Measurements from ENCODE around the gene CHRNB2. TPM values are rescaled to one million over a fixed set of nuclear protein-coding genes. Genes with fewer than 3 reads are reported as not detected.

Gene CHRNB2
- total and polyA plus RNA-seq, 4 donors: 0.06 to 0.21 (median 0.08) TPM

- WGBS, 2 donors: 36 to 37% methylated on average over 17 of the region's 17 CpGs
- no peak overlapping the region for H3K4me3 ChIP-seq
- H3K9ac ChIP-seq (ENCODE audit: insufficient read depth in 1 of 2, low read length in 2 of 2): no peak overlapping the region
- no peak overlapping the region for H3K27ac ChIP-seq (ENCODE audit: low read depth in 1 of 2, low read length in 1 of 2)
- TF ChIP-seq CTCF (IDR thresholded peaks at IDR 0.05; ENCODE audit: control extremely low read depth, extremely low read depth): no peak
- peaks cover 0 to 21% (median 3%) of the 10 kb centered on the region in 3 donors for H3K27me3 ChIP-seq (ENCODE audit: control insufficient read depth in 3 of 3, insufficient read depth in 3 of 3, low read length in 2 of 3)
- no peaks in the 10 kb centered on the region for H3K36me3 ChIP-seq (ENCODE audit: control insufficient read depth in 4 of 4, insufficient read depth in 4 of 4, low read length in 4 of 4)
- peaks cover 0 to 11% (median 3%) of the 10 kb centered on the region in 5 donors for H3K4me1 ChIP-seq (ENCODE audit: control insufficient read depth in 5 of 5, insufficient read depth in 5 of 5, low read length in 5 of 5)
- DNase-seq (no peak), ATAC-seq (ENCODE audit: insufficient read depth, low FRiP score) (no peak)
- H3K9me3 ChIP-seq (ENCODE audit: control insufficient read depth in 4 of 4, insufficient read depth in 3 of 4, low read length in 3 of 4): no peaks in the 10 kb centered on the region
These were observed 708 bp downstream of the CHRNB2 start for GRCh38 chr1:154568157-154568815.

GRCh38 chr1:154571244-154571963 lies 3.8 kb downstream of the CHRNB2 start:
- Histone ChIP-seq H3K27me3 (ENCODE audit: control insufficient read depth in 3 of 3, insufficient read depth in 3 of 3, low read length in 2 of 3) (peaks cover 0 to 13% (median 3%) of the 10 kb centered on the region in 3 donors), H3K4me3 (no peak overlapping the region), H3K9me3 (ENCODE audit: control insufficient read depth in 4 of 4, insufficient read depth in 3 of 4, low read length in 3 of 4) (no peaks in the 10 kb centered on the region), H3K9ac (ENCODE audit: insufficient read depth in 1 of 2, low read length in 2 of 2) (no peak overlapping the region), H3K4me1 (ENCODE audit: control insufficient read depth in 5 of 5, insufficient read depth in 5 of 5, low read length in 5 of 5) (peaks cover 0 to 11% (median 3%) of the 10 kb centered on the region in 5 donors), H3K36me3 (ENCODE audit: control insufficient read depth in 4 of 4, insufficient read depth in 4 of 4, low read length in 4 of 4) (no peaks in the 10 kb centered on the region), H3K27ac (ENCODE audit: low read depth in 1 of 2, low read length in 1 of 2) (no peak overlapping the region)
- ATAC-seq (ENCODE audit: insufficient read depth, low FRiP score): no peak
- DNase-seq: no peak
- 96 to 97% methylated on average over 59 of the region's 59 CpGs for WGBS, 2 donors
- no peak for TF ChIP-seq CTCF (IDR thresholded peaks at IDR 0.05; ENCODE audit: control extremely low read depth, extremely low read depth)

- no peak overlapping the region for H3K9ac ChIP-seq (ENCODE audit: insufficient read depth in 1 of 2, low read length in 2 of 2)
- H3K27ac ChIP-seq (ENCODE audit: low read depth in 1 of 2, low read length in 1 of 2): no peak overlapping the region
- peaks cover 0 to 11% (median 3%) of the 10 kb centered on the region in 5 donors for H3K4me1 ChIP-seq (ENCODE audit: control insufficient read depth in 5 of 5, insufficient read depth in 5 of 5, low read length in 5 of 5)
- 92 to 95% methylated on average over 29 of the region's 29 CpGs for WGBS, 2 donors
- TF ChIP-seq CTCF (IDR thresholded peaks at IDR 0.05; ENCODE audit: control extremely low read depth, extremely low read depth): no peak
- H3K36me3 ChIP-seq (ENCODE audit: control insufficient read depth in 4 of 4, insufficient read depth in 4 of 4, low read length in 4 of 4): no peaks in the 10 kb centered on the region
- no peak overlapping the region for H3K4me3 ChIP-seq
- no peaks in the 10 kb centered on the region for H3K9me3 ChIP-seq (ENCODE audit: control insufficient read depth in 4 of 4, insufficient read depth in 3 of 4, low read length in 3 of 4)
- H3K27me3 ChIP-seq (ENCODE audit: control insufficient read depth in 3 of 3, insufficient read depth in 3 of 3, low read length in 2 of 3): peaks cover 0 to 10% (median 3%) of the 10 kb centered on the region in 3 donors
- DNase-seq (no peak), ATAC-seq (ENCODE audit: insufficient read depth, low FRiP score) (no peak)
These were observed 4.3 kb downstream of the CHRNB2 start for GRCh38 chr1:154571964-154572288.

Measured in lung (tissue), 12 donors.